Rectal smooth muscle tissue (tissue), 1 donor: ENCODE data around the gene CACNA1S.

ENCODE experiments used
- H3K27ac ChIP-seq: one replicate; pipeline ENCODE4 v1.7.0; 2013; ENCODE audit warnings: low read depth, low read length, inconsistent platforms
- H3K27me3 ChIP-seq: one replicate; pipeline ENCODE4 v1.7.0; 2013; ENCODE audit warnings: low read length; ENCODE audit not compliant: control insufficient read depth, insufficient read depth
- H3K36me3 ChIP-seq: one replicate; pipeline ENCODE4 v1.7.0; 2013; ENCODE audit warnings: low read length; ENCODE audit not compliant: control insufficient read depth, insufficient read depth
- H3K4me1 ChIP-seq: one replicate; pipeline ENCODE4 v1.7.0; 2013; ENCODE audit warnings: low read length; ENCODE audit not compliant: control insufficient read depth, insufficient read depth
- H3K4me3 ChIP-seq: one replicate; pipeline ENCODE4 v1.7.0; 2013; ENCODE audit warnings: low read length
- H3K9ac ChIP-seq: one replicate; pipeline ENCODE4 v1.7.0; 2013; ENCODE audit warnings: low read length

CACNA1S gene

DNA sequence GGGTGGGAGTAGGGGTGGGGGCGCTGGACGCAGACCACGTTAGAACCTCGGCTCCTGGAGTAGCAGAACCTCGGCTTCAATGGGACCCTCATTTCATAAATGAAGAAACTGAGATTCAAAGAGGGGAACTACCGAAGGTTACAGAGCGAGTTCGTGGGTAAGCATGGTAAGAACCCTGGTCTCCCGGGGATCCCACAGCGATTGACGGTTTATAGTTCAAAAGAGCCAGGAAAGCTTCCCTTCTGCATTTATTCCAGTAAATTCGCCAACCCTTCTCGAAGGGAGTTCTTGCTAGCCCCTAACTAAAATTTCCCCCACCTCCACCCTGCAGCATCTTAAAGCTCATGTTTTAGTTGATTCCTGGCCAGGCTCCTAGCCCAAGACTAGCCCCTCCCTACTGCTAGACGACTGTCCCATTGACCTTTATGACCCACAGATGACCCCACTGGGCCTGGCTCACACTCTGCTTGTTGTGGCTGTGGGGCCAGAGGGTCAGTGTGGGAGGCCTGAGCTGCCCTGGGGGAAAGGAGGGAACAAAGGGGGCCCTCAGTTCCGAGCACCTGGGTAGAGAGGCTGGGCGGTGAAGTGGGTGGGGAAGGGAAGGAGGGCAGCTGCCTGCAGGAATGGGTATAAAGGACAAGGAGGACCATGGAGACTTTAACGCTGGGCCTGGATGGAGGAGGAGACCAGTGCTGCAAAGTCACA, 88.2 kb downstream of the CACNA1S start:
- no peak overlapping the region for H3K9ac ChIP-seq
- no peaks in the 10 kb centered on the region for H3K4me1 ChIP-seq
- peaks cover 4% of the 10 kb centered on the region for H3K27me3 ChIP-seq
- H3K36me3 ChIP-seq, result no peaks in the 10 kb centered on the region
- H3K4me3 ChIP-seq, result no peak overlapping the region
- no peak overlapping the region for H3K27ac ChIP-seq

GRCh38 chr1:201023517-201023902, 88.7 kb downstream of the CACNA1S start, which contains the start of gene KIF21B:
Gene KIF21B (minus strand): TSS chr1:201023714. CDS start chr1:201023383, 331 bp downstream.
- Histone ChIP-seq H3K27me3 (peaks cover 4% of the 10 kb centered on the region), H3K4me1 (no peaks in the 10 kb centered on the region), H3K4me3 (peak within 1 kb of the TSS; percentile 55), H3K9ac (no peak within 1 kb of the TSS), H3K27ac (no peak within 1 kb of the TSS), H3K36me3 (no peaks in the 10 kb centered on the region)

- peaks cover 4% of the 10 kb centered on the region for H3K27me3 ChIP-seq
- peak overlapping the region; percentile 55 for H3K4me3 ChIP-seq
- no peak overlapping the region for H3K27ac ChIP-seq
- no peaks in the 10 kb centered on the region for H3K36me3 ChIP-seq
- no peak overlapping the region for H3K9ac ChIP-seq
- H3K4me1 ChIP-seq, result no peaks in the 10 kb centered on the region
Measured at GRCh38 chr1:201022820-201023516, 89.3 kb downstream of the CACNA1S start.

GRCh38 chr1:201022493-201022819, 89.8 kb downstream of the CACNA1S start:
- no peaks in the 10 kb centered on the region for H3K36me3 ChIP-seq
- H3K27ac ChIP-seq, result no peak overlapping the region
- H3K4me1 ChIP-seq, result no peaks in the 10 kb centered on the region
- peak overlapping the region; percentile 55 for H3K4me3 ChIP-seq
- no peak overlapping the region for H3K9ac ChIP-seq
- H3K27me3 ChIP-seq, result peaks cover 4% of the 10 kb centered on the region

DNA sequence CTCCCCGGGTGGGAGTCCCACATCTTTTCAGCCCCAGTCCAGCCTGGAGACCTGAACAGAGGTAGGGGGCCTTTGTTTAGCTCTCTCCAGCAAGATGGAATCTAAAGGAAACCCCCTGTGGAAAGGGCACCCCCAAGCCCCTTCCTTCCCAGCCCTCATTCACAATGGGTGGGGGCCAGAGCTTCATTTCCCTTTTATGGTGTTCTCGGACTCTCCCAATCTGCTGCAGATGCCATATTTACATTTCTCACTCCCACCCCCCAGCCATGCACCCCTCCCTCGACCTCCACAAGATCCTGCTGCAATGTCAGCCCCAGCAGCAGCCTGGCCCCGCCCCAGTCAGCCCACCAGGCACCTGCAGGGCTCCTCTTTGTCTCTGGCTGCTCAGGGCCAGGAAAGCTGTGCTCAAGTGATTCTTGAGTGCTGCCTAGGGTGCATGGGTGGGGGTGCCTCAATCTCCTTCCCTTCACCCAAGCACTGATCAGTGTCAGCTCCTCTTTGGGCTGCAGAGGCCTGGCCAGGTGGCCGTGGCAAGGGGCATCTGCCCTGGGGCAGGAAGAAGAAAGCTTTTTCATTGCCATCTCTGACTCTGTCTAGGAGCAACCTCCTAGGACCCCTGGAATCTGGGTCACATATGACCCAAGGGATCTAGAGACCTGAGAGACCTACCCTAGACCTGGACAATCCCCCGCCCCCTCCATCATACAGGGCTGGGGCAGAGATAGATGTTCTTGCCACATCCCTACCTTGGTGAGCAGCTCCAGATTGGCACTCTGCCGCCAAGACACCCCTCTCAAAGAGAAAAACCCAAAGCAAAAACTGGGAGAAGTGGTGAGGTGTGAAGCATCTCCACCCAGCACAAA, 90.4 kb downstream of the CACNA1S start:
- Histone ChIP-seq H3K4me3 (peak overlapping the region; percentile 55), H3K27me3 (peaks cover 4% of the 10 kb centered on the region), H3K36me3 (no peaks in the 10 kb centered on the region), H3K9ac (no peak overlapping the region), H3K4me1 (no peaks in the 10 kb centered on the region), H3K27ac (no peak overlapping the region)

GRCh38 chr1:201020721-201021629, 91.3 kb downstream of the CACNA1S start:
- no peaks in the 10 kb centered on the region for H3K36me3 ChIP-seq
- peaks cover 4% of the 10 kb centered on the region for H3K27me3 ChIP-seq
- no peak overlapping the region for H3K27ac ChIP-seq
- no peak overlapping the region for H3K4me3 ChIP-seq
- H3K9ac ChIP-seq, result no peak overlapping the region
- no peaks in the 10 kb centered on the region for H3K4me1 ChIP-seq

DNA sequence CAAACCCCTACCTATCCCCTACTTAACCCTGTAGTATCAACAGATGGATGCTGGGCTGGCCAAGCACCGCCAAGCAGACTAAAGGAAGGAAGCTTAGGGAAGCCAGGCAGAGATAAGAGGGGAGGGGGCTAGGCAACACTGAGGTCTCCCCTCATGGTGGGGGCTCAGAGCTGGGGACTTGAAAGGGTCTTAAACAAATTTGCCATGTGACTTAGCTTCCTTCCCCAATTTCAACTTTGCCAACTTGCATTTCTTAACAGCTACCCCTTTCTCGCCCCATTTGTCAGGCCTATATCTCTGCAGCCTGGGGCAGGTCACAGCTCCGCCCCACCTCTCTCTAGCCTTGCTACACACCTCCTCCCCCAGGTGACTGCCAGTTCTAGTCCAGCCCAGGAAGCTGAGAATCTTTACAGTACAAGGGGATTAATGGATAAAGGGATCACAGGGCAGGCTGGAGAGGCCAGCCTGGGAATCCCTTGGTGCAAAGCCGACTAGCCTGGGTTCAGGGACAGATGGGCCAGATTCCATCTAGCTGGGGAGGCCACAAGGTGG, 92.1 kb downstream of the CACNA1S start:
- H3K27ac ChIP-seq, result no peak overlapping the region
- no peak overlapping the region for H3K9ac ChIP-seq
- H3K36me3 ChIP-seq, result no peaks in the 10 kb centered on the region
- peaks cover 4% of the 10 kb centered on the region for H3K27me3 ChIP-seq
- no peak overlapping the region for H3K4me3 ChIP-seq
- no peaks in the 10 kb centered on the region for H3K4me1 ChIP-seq

DNA sequence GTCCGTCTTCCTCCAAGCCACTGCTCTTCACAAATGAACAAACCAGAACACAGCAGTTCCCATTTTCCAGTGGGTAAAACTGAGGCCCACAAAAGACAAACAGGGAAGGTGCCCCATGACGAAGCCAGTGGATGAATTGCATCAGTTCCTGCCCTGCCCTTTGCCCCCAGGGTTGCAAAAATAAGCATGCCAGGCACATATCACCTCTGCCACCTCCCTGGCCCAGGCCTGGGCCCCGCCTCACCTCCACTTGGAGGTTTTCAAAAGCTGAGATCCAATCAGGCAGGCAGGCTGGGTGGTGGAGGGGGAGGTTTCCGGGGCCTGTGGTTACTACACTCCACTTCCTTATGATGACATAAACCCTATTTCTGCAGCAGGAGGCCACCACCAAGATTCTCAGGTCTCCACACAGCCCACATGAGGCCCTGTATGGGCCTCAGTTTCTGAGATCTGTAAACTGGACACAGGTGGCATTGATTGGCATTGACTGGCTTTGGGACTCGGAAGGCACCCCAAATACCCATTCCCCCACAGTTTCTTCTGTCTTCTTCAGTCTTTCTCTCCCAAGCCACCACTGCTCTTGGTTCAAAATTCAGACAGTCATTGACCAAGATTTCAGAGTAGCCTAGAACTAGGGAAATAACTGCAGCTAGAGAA, 92.8 kb downstream of the CACNA1S start:
- H3K27me3 ChIP-seq, result peaks cover 4% of the 10 kb centered on the region
- no peaks in the 10 kb centered on the region for H3K4me1 ChIP-seq
- H3K4me3 ChIP-seq, result no peak overlapping the region
- H3K9ac ChIP-seq, result no peak overlapping the region
- no peak overlapping the region for H3K27ac ChIP-seq
- H3K36me3 ChIP-seq, result no peaks in the 10 kb centered on the region

GRCh38 chr1:201017828-201018163, 94.4 kb downstream of the CACNA1S start:
- Histone ChIP-seq H3K27me3 (peaks cover 4% of the 10 kb centered on the region), H3K9ac (no peak overlapping the region), H3K27ac (no peak overlapping the region)

GRCh38 chr1:201016943-201017827, 95.0 kb downstream of the CACNA1S start:
- H3K27me3 ChIP-seq, result peaks cover 4% of the 10 kb centered on the region
- H3K27ac ChIP-seq, result no peak overlapping the region
- no peaks in the 10 kb centered on the region for H3K4me1 ChIP-seq
- no peak overlapping the region for H3K9ac ChIP-seq
- H3K4me3 ChIP-seq, result no peak overlapping the region
- no peaks in the 10 kb centered on the region for H3K36me3 ChIP-seq

More at GRCh38 chr1:201017828-201018163, 94.4 kb downstream of the CACNA1S start:
- H3K36me3 ChIP-seq, result no peaks in the 10 kb centered on the region
- H3K4me1 ChIP-seq, result no peaks in the 10 kb centered on the region
- H3K4me3 ChIP-seq, result no peak overlapping the region
